NCI-H774 (cell line): ENCODE data around the gene PRR30.
A peak's percentile ranks its signal among the peaks of the same experiment; 100 is the strongest.
"Not testable (repeated sequence)": the region's sequence is repeated elsewhere in the genome, so short reads cannot be mapped to it uniquely, and the experiment has no call there.

ENCODE experiments used
- DNase-seq: peaks from one replicate; lab custom pipeline; 2025; lab: John Stamatoyannopoulos, UW

PRR30 gene

GRCh38 chr2:27139310-27139709 is at the start of gene PRR30:
TSS of gene PRR30 (minus strand) at chr2:27139410. CDS start at chr2:27138329, 1,081 bp downstream.
- DNase-seq, result no peak

- no peak for DNase-seq
Measured at GRCh38 chr2:27186613-27187345, 47.6 kb upstream of the PRR30 start.

GRCh38 chr2:27185331-27186026 is 46.3 kb upstream of the PRR30 start:
- no peak for DNase-seq

- DNase-seq, result no peak
Measured at GRCh38 chr2:27184115-27184514, 44.9 kb upstream of the PRR30 start.

- DNase-seq, result no peak
Measured at GRCh38 chr2:27182346-27182745, 43.1 kb upstream of the PRR30 start.

GRCh38 chr2:27179344-27180000 is 40.3 kb upstream of the PRR30 start:
- no peak for DNase-seq

GRCh38 chr2:27178469-27178868 is 39.3 kb upstream of the PRR30 start:
- DNase-seq, result no peak

- DNase-seq, result no peak
Measured at GRCh38 chr2:27177441-27178351, 38.5 kb upstream of the PRR30 start.

GRCh38 chr2:27175781-27176180 is 36.6 kb upstream of the PRR30 start:
- DNase-seq, result not testable (repeated sequence)

GRCh38 chr2:27175330-27175729 is 36.1 kb upstream of the PRR30 start:
- no peak for DNase-seq

- DNase-seq, result no peak
Measured at GRCh38 chr2:27174638-27175037, 35.4 kb upstream of the PRR30 start.

- peak; percentile 70 for DNase-seq
Measured at GRCh38 chr2:27171351-27171848, 32.2 kb upstream of the PRR30 start.

- DNase-seq, result no peak
Measured at GRCh38 chr2:27170581-27171337, 31.5 kb upstream of the PRR30 start.

- no peak for DNase-seq
Measured at GRCh38 chr2:27164960-27165763, 26.0 kb upstream of the PRR30 start.

- DNase-seq, result peak; percentile 19
Measured at GRCh38 chr2:27162151-27163121, 23.2 kb upstream of the PRR30 start.

GRCh38 chr2:27160191-27160590 is 21.0 kb upstream of the PRR30 start:
- no peak for DNase-seq

GRCh38 chr2:27159271-27159670 is 20.1 kb upstream of the PRR30 start:
- no peak for DNase-seq

GRCh38 chr2:27158468-27158867 is 19.3 kb upstream of the PRR30 start:
- no peak for DNase-seq

- no peak for DNase-seq
Measured at GRCh38 chr2:27155069-27155520, 15.9 kb upstream of the PRR30 start.
